HepG2 (cell line): ENCODE data around the gene TMEM266.

Experiments
- MAFF ChIP-seq: IDR thresholded peaks from 2 replicates; pipeline ENCODE4 v1.6.1; 2011; ENCODE audit warnings: low read depth, low read length, improper control_type of control experiment
- MEIS1 ChIP-seq: sonication (generic); formaldehyde crosslinking; IDR thresholded peaks from 2 replicates; pipeline ENCODE4 v1.9.0; 2021; ENCODE audit warnings: mild to moderate bottlenecking, missing genetic modification reagents, moderate library complexity, borderline replicate concordance
- MXI1 ChIP-seq: IDR thresholded peaks from 3 replicates; pipeline ENCODE4 v1.6.1; 2012; ENCODE audit warnings: low read depth, low read length, inconsistent platforms, borderline replicate concordance
- MYC ChIP-seq: sonication (generic); formaldehyde crosslinking; IDR thresholded peaks from 2 replicates; pipeline ENCODE4 v1.9.0; 2021; ENCODE audit warnings: missing genetic modification reagents, borderline replicate concordance
- ZNF780A ChIP-seq: sonication (generic); formaldehyde crosslinking; IDR thresholded peaks from 2 replicates; pipeline ENCODE4 v1.8.0; 2022; ENCODE audit warnings: mild to moderate bottlenecking, missing genetic modification reagents, moderate library complexity
- TF ChIP-seq, protein P1 (sequence below): sonication (generic); formaldehyde crosslinking; IDR thresholded peaks from 2 replicates; pipeline ENCODE4 v1.4.0; 2020; ENCODE audit warnings: mild to moderate bottlenecking, low read depth, missing genetic modification reagents
- TF ChIP-seq, protein P2 (sequence below): IDR thresholded peaks from 2 replicates; pipeline ENCODE4 v1.6.1; 2012; ENCODE audit warnings: inconsistent platforms
- TF ChIP-seq, protein P3 (sequence below): sonication (generic); formaldehyde crosslinking; IDR thresholded peaks from 2 replicates; pipeline ENCODE4 v1.9.0; 2021; ENCODE audit warnings: missing genetic modification reagents, mild to moderate bottlenecking, borderline replicate concordance

DNA sequence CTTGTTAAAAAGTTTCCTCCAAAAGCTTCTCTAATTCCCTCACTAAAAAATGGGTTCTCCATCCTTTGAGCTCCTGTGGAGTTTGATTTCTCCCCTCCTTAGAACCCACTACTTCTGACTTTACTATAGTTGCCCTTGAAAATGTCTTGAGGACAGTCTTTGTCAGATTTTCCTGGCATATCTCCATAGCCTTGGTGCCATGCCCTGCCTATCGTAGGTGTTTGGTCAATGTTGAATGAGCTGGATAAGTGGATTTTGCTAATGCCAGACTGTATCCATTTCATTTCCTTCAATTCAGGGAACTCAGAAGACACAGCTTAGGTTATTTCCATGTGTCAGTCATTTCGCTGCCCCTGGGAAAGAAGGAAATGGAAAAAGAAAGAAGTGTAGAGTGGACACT, 40.6 kb downstream of the TMEM266 start:
- TF ChIP-seq MYC (CRISPR knock-in tag) (no peak), MAFF (no peak), MEIS1 (no peak), MXI1 (no peak), ZNF780A (CRISPR knock-in tag) (no peak)
- TF ChIP-seq, protein P1, sequence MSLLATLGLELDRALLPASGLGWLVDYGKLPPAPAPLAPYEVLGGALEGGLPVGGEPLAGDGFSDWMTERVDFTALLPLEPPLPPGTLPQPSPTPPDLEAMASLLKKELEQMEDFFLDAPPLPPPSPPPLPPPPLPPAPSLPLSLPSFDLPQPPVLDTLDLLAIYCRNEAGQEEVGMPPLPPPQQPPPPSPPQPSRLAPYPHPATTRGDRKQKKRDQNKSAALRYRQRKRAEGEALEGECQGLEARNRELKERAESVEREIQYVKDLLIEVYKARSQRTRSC (CRISPR knock-in tag) = no peak
- TF ChIP-seq, protein P2, sequence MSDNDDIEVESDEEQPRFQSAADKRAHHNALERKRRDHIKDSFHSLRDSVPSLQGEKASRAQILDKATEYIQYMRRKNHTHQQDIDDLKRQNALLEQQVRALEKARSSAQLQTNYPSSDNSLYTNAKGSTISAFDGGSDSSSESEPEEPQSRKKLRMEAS = no peak
- TF ChIP-seq, protein P3, sequence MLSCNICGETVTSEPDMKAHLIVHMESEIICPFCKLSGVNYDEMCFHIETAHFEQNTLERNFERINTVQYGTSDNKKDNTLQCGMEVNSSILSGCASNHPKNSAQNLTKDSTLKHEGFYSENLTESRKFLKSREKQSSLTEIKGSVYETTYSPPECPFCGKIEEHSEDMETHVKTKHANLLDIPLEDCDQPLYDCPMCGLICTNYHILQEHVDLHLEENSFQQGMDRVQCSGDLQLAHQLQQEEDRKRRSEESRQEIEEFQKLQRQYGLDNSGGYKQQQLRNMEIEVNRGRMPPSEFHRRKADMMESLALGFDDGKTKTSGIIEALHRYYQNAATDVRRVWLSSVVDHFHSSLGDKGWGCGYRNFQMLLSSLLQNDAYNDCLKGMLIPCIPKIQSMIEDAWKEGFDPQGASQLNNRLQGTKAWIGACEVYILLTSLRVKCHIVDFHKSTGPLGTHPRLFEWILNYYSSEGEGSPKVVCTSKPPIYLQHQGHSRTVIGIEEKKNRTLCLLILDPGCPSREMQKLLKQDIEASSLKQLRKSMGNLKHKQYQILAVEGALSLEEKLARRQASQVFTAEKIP = no peak
